SU-DHL-6 (cell line): Measurements from ENCODE around the gene GABRD.
"Not testable (repeated sequence)": the region's sequence is repeated elsewhere in the genome, so short reads cannot be mapped to it uniquely, and the experiment has no call there.

Experiments used
- H2AFZ ChIP-seq: fragments of 200-600 bp; sonication (generic); 2 replicates; pipeline ENCODE4 v1.6.1; 2014; ENCODE audit warnings: low read depth, mild to moderate bottlenecking, moderate library complexity, mixed read lengths, antibody characterized with exemption, low read length; ENCODE audit not compliant: severe bottlenecking
- H3F3A ChIP-seq: fragments of 200-600 bp; shearing (Covaris generic); 2 replicates; pipeline ENCODE4 v1.6.0; 2016; ENCODE audit warnings: antibody characterized with exemption, mild to moderate bottlenecking; ENCODE audit not compliant: insufficient read depth
- H3K27ac ChIP-seq: fragments of 200-600 bp; sonication (generic); 2 replicates; pipeline ENCODE4 v1.5.1; 2016; ENCODE audit warnings: low read depth, mild to moderate bottlenecking, low read length, moderate library complexity, mixed read lengths
- H3K27me3 ChIP-seq: fragments of 200-600 bp; sonication (generic), shearing (Covaris generic); 2 replicates; pipeline ENCODE4 v1.6.0; 2014; ENCODE audit warnings: mild to moderate bottlenecking, low read length
- H3K36me3 ChIP-seq: fragments of 200-600 bp; sonication (generic); 2 replicates; pipeline ENCODE4 v1.6.1; 2014; ENCODE audit warnings: mild to moderate bottlenecking, low read length, mixed read lengths
- H3K4me2 ChIP-seq: fragments of 300-600, 200-600 bp; shearing (Covaris generic), sonication (generic); 2 replicates; pipeline ENCODE4 v1.6.0; 2014; ENCODE audit warnings: low read length, low read depth, mild to moderate bottlenecking; ENCODE audit not compliant: poor library complexity, severe bottlenecking
- H3K4me3 ChIP-seq: fragments of 200-600 bp; sonication (generic); 2 replicates; pipeline ENCODE4 v1.5.1; 2014; ENCODE audit warnings: antibody characterized with exemption, low read length, mild to moderate bottlenecking, mixed read lengths; ENCODE audit not compliant: insufficient read depth, poor library complexity, severe bottlenecking
- H3K79me2 ChIP-seq: fragments of 200-600 bp; sonication (generic); 2 replicates; pipeline ENCODE4 v1.6.1; 2014; ENCODE audit warnings: mild to moderate bottlenecking, low read length, moderate library complexity; ENCODE audit not compliant: insufficient read depth
- H3K9ac ChIP-seq: fragments of 200-600 bp; sonication (generic); 2 replicates; pipeline ENCODE4 v1.7.0; 2014; ENCODE audit warnings: mild to moderate bottlenecking, low read length
- H3K9me2 ChIP-seq: fragments of 200-600 bp; sonication (generic); replicated peaks from 2 replicates; pipeline ENCODE4 v1.6.1; 2014; ENCODE audit warnings: low read length; ENCODE audit not compliant: insufficient read depth
- H3K9me3 ChIP-seq: fragments of 200-600 bp; sonication (generic); 2 replicates; pipeline ENCODE4 v1.6.1; 2014; ENCODE audit warnings: low read length, mixed read lengths; ENCODE audit not compliant: insufficient read depth
- H4K20me1 ChIP-seq: fragments of 200-600 bp; sonication (generic); 2 replicates; pipeline ENCODE4 v1.6.1; 2014; ENCODE audit warnings: low read depth, mild to moderate bottlenecking, antibody characterized with exemption, low read length, moderate library complexity, mixed read lengths
- CTCF ChIP-seq: fragments of 200-600 bp; sonication (generic); IDR thresholded peaks from one replicate; pipeline ENCODE4 v1.5.1; 2017; ENCODE audit warnings: antibody characterized with exemption, mild to moderate bottlenecking, low read length, moderate library complexity; ENCODE audit not compliant: insufficient read depth, poor library complexity, severe bottlenecking
- EZH2phosphoT487 ChIP-seq: fragments of 200-600 bp; sonication (generic), shearing (Covaris generic); conservative IDR thresholded peaks from 2 replicates; pipeline ENCODE4 v1.6.1; 2018; ENCODE audit warnings: mild to moderate bottlenecking, antibody characterized with exemption, low read length, moderate library complexity, mixed read lengths

GABRD gene

GRCh38 chr1:1974834-1975233, 44.3 kb upstream of the GABRD start:
- Histone ChIP-seq H3K27me3 (no peaks in the 10 kb centered on the region), H3K36me3 (no peaks in the 10 kb centered on the region), H3K9ac (no peak overlapping the region), H2AFZ (no peak overlapping the region), H3K9me3 (no peaks in the 10 kb centered on the region), H3K4me2 (no peak overlapping the region), H3K79me2 (no peaks in the 10 kb centered on the region), H4K20me1 (no peaks in the 10 kb centered on the region), H3K9me2 (no peaks in the 10 kb centered on the region), H3K27ac (no peak overlapping the region), H3K4me3 (no peak overlapping the region), H3F3A (no peaks in the 10 kb centered on the region)
- TF ChIP-seq EZH2phosphoT487 (no peak), CTCF (no peak)

- no peaks in the 10 kb centered on the region for H3K79me2 ChIP-seq
- no peak overlapping the region for H3K27ac ChIP-seq
- no peak overlapping the region for H3K4me2 ChIP-seq
- H3K36me3 ChIP-seq: no peaks in the 10 kb centered on the region
- no peak overlapping the region for H3K9ac ChIP-seq
- H4K20me1 ChIP-seq: no peaks in the 10 kb centered on the region
- H3F3A ChIP-seq: no peaks in the 10 kb centered on the region
- no peak overlapping the region for H2AFZ ChIP-seq
- no peaks in the 10 kb centered on the region for H3K27me3 ChIP-seq
- no peak overlapping the region for H3K4me3 ChIP-seq
- no peaks in the 10 kb centered on the region for H3K9me3 ChIP-seq
- TF ChIP-seq CTCF: no peak
- TF ChIP-seq EZH2phosphoT487: no peak
- H3K9me2 ChIP-seq: no peaks in the 10 kb centered on the region
Observed at GRCh38 chr1:1975535-1975934, 43.6 kb upstream of the GABRD start.

- H3K4me2 ChIP-seq: no peak overlapping the region
- H3K27me3 ChIP-seq: no peaks in the 10 kb centered on the region
- H3K9me2 ChIP-seq: no peaks in the 10 kb centered on the region
- H3K4me3 ChIP-seq: no peak overlapping the region
- H3K9ac ChIP-seq: no peak overlapping the region
- no peaks in the 10 kb centered on the region for H3F3A ChIP-seq
- no peak overlapping the region for H2AFZ ChIP-seq
- H3K36me3 ChIP-seq: no peaks in the 10 kb centered on the region
- no peaks in the 10 kb centered on the region for H3K79me2 ChIP-seq
- H3K9me3 ChIP-seq: no peaks in the 10 kb centered on the region
- no peaks in the 10 kb centered on the region for H4K20me1 ChIP-seq
- TF ChIP-seq EZH2phosphoT487: no peak
- no peak overlapping the region for H3K27ac ChIP-seq
Observed at GRCh38 chr1:1976031-1976430, 43.1 kb upstream of the GABRD start.

- Histone ChIP-seq H3K4me3 (no peak overlapping the region), H3K9ac (no peak overlapping the region), H2AFZ (no peak overlapping the region), H3K27me3 (no peaks in the 10 kb centered on the region), H3K36me3 (no peaks in the 10 kb centered on the region), H4K20me1 (no peaks in the 10 kb centered on the region), H3K79me2 (no peaks in the 10 kb centered on the region), H3K9me2 (no peaks in the 10 kb centered on the region), H3F3A (no peaks in the 10 kb centered on the region), H3K9me3 (no peaks in the 10 kb centered on the region), H3K27ac (no peak overlapping the region), H3K4me2 (no peak overlapping the region)
- TF ChIP-seq EZH2phosphoT487 (no peak), CTCF (no peak)
Observed at GRCh38 chr1:1978108-1978507, 41.0 kb upstream of the GABRD start.

GRCh38 chr1:1978690-1979481, 40.3 kb upstream of the GABRD start:
- H3K9me2 ChIP-seq, H3K36me3 ChIP-seq, H3K9me3 ChIP-seq, H3K4me2 ChIP-seq, H3K79me2 ChIP-seq, H2AFZ ChIP-seq, H4K20me1 ChIP-seq, H3K27ac ChIP-seq, H3F3A ChIP-seq, H3K27me3 ChIP-seq, H3K9ac ChIP-seq, H3K4me3 ChIP-seq: not testable (repeated sequence)
